AG04450 (cell line): ENCODE measurements around the gene SERP2. TPM values are rescaled to one million over a fixed set of nuclear protein-coding genes. Genes with fewer than 3 reads are reported as not detected.

Experiments used
- CTCF ChIA-PET: fragments of 300-600, 350-600 bp; formaldehyde crosslinking; extraction: SDS; loops from one replicate; lab custom pipeline; 2022; ENCODE audit warnings: antibody characterized with exemption, inconsistent platforms; lab: Charles Lee
- POLR2A ChIA-PET: fragments of 350-600 bp; formaldehyde crosslinking; extraction: SDS; loops from one replicate; lab custom pipeline; 2021; ENCODE audit warnings: antibody characterized with exemption, inconsistent platforms; lab: Yijun Ruan, JAX
- DNase-seq: peaks from one replicate; pipeline ENCODE4 v3.0.0-alpha.2; 2011; ENCODE audit warnings: low read depth, low spot score
- H3K27ac ChIP-seq: one replicate; pipeline ENCODE4 v1.5.1; 2012; ENCODE audit warnings: low read depth, low read length, control low read depth
- H3K27me3 ChIP-seq: one replicate; pipeline ENCODE4 v1.6.0; 2012; ENCODE audit warnings: low read length; ENCODE audit not compliant: control insufficient read depth, insufficient read depth
- H3K4me3 ChIP-seq: 2 replicates; pipeline ENCODE4 v1.5.1; 2011; ENCODE audit warnings: mild to moderate bottlenecking, low read depth, low read length, control low read depth
- H3K9me3 ChIP-seq: 2 replicates; pipeline ENCODE4 v1.5.1; 2012; ENCODE audit warnings: low read length; ENCODE audit not compliant: control insufficient read depth, insufficient read depth
- CTCF ChIP-seq: IDR thresholded peaks from 2 replicates; pipeline ENCODE4 v1.5.1; 2011; ENCODE audit warnings: low read depth, low read length, control low read depth, inconsistent platforms
- polyA plus RNA-seq: library from polyadenylated mRNA; depleted of rRNA; stranded (reverse); fragments of >200 nt; gene quantifications from 2 replicates; pipeline ENCODE4 v1.2.3, GENCODE V29; 2011

The SERP2 gene
- polyA plus RNA-seq, 1 experiment, result 5.0 TPM

GRCh38 chr13:44407891-44408290 is 34.3 kb downstream of the SERP2 start:
- no peak for TF ChIP-seq CTCF
- POLR2A ChIA-PET, result no interaction called here
- no peak overlapping the region for H3K27ac ChIP-seq
- CTCF ChIA-PET, result no interaction called here
- H3K4me3 ChIP-seq, result no peak overlapping the region
- H3K27me3 ChIP-seq, result peaks cover 6% of the 10 kb centered on the region
- DNase-seq, result no peak
- no peaks in the 10 kb centered on the region for H3K9me3 ChIP-seq

- no peak overlapping the region for H3K4me3 ChIP-seq
- peaks cover 1% of the 10 kb centered on the region; the same call in 1 of the 2 replicates for H3K9me3 ChIP-seq
- CTCF ChIA-PET, result no interaction called here
- DNase-seq, result no peak
- peaks cover 4% of the 10 kb centered on the region for H3K27me3 ChIP-seq
- no peak for TF ChIP-seq CTCF
- H3K27ac ChIP-seq, result no peak overlapping the region
- POLR2A ChIA-PET, result no interaction called here
Observed at GRCh38 chr13:44409595-44409994, 36.0 kb downstream of the SERP2 start.

DNA sequence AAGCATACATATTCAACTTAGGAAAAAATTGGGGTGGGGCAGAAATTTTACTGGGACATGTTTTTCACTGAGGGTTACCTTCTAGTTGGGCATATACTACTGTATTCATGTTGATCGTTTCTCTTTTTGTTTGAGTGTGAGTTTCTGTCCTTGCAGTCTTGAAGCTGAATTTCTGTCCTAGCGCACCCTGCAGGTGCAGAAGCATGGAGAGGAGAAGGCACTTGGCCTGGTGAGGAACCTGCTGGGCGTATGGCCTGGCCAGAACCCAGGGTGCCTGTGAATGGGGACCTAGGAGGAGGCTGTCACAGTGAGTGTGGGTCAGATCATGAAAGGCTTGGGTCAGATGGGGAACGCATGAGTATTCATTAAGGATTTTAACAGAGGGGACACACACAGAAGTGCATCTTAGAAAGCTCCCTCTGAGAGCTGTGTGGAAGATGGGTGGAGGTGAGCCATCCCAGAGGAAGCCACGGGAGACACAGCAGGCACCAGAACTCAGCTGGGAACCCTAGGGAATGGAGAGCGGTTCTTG is 36.8 kb downstream of the SERP2 start:
- Histone ChIP-seq H3K4me3 (no peak overlapping the region), H3K27ac (no peak overlapping the region), H3K27me3 (peaks cover 4% of the 10 kb centered on the region), H3K9me3 (peaks cover 6% of the 10 kb centered on the region; the same call in 1 of the 2 replicates)
- TF ChIP-seq CTCF, result no peak
- POLR2A ChIA-PET, result no interaction called here
- CTCF ChIA-PET, result no interaction called here
- no peak for DNase-seq

DNA sequence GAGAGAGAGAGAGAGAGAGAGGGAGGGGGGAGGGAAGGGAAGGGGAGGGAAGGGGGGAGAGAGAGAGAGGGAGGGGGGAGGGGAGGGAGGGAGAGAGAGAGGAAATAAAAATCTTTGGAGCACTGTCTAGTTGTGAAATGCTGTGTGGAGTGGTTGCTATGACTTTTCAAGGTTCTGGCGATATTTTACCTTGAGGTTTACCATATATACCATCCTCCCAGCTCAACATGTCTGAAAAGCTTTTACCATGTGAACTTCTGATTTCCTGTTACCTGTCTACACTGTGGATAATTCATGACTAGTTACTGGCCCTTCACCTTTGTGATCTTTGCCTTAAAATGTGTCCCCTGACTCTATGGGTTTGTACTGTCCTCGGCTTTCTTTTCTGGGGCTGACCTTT is 38.2 kb downstream of the SERP2 start:
- ChIA-PET POLR2A (no interaction called here), CTCF (no interaction called here)
- Histone ChIP-seq H3K27me3 (peaks cover 4% of the 10 kb centered on the region), H3K9me3 (peaks cover 10% of the 10 kb centered on the region; the same call in 1 of the 2 replicates), H3K27ac (no peak overlapping the region), H3K4me3 (no peak overlapping the region)
- no peak for TF ChIP-seq CTCF
- DNase-seq, result no peak

DNA sequence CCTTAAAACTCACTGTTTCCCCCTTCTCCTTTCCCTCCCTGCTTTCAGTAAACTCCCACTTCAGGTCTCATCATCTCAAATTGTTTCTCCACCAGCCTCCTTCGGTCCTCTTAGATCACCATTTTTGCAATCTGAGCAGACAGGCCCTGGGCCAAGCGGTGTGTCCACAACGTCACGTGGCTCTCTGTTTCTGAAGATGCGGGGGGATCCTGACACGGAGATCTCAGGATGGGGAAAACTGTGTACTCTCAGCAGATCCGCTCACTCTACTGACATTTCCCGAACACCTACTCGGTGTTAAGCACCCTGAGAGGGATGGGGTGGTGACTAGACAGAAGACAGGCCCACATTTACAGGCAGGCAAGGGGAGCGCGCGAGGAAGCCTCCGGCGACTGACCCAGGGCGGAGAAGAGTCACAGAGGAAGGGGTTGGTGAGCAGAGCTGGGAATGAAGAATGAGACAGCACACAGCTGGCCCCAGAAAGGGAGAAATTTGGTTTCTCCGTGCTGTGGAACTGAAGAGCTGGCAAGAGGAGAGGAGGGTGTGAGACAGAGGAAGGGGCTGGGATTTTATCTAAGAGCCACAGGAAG is 38.8 kb downstream of the SERP2 start:
- POLR2A ChIA-PET, result no interaction called here
- no peak overlapping the region for H3K27ac ChIP-seq
- peaks cover 4% of the 10 kb centered on the region for H3K27me3 ChIP-seq
- CTCF ChIA-PET, result no interaction called here
- TF ChIP-seq CTCF, result no peak
- H3K9me3 ChIP-seq, result peaks cover 10% of the 10 kb centered on the region; the same call in 1 of the 2 replicates
- no peak for DNase-seq
- H3K4me3 ChIP-seq, result no peak overlapping the region
